SH-SY5Y (cell line): Measurements from ENCODE around the gene ETNK2.

Source experiments
- GATA2 ChIP-seq: IDR thresholded peaks from 2 replicates; pipeline ENCODE4 v1.6.1; 2011; ENCODE audit warnings: mild to moderate bottlenecking, low read depth, low read length
- GATA3 ChIP-seq: IDR thresholded peaks from 2 replicates; pipeline ENCODE4 v1.6.1; 2011; ENCODE audit warnings: low read depth, mild to moderate bottlenecking, low read length, moderate library complexity

- TF ChIP-seq GATA3 = no peak
- TF ChIP-seq GATA2 = no peak
Observed at GRCh38 chr1:204194080-204194479, 42.2 kb upstream of the ETNK2 start.
